LHCN-M2 (cell line): ENCODE results near the gene NPC1. TPM values are rescaled to one million over a fixed set of nuclear protein-coding genes. Genes with fewer than 3 reads are reported as not detected.

Source experiments
- DNase-seq: peaks from one replicate; pipeline ENCODE4 v3.0.0-alpha.2; 2012; ENCODE audit warnings: low read depth
- total RNA-seq: library from RNA; depleted of rRNA; stranded (reverse); fragments of >200 nt; gene quantifications from 2 replicates; pipeline ENCODE4 v1.2.3, GENCODE V29; 2014; rRNA removed

The NPC1 gene
- total RNA-seq, 1 experiment from 2014 or later: 71.8 TPM

DNA sequence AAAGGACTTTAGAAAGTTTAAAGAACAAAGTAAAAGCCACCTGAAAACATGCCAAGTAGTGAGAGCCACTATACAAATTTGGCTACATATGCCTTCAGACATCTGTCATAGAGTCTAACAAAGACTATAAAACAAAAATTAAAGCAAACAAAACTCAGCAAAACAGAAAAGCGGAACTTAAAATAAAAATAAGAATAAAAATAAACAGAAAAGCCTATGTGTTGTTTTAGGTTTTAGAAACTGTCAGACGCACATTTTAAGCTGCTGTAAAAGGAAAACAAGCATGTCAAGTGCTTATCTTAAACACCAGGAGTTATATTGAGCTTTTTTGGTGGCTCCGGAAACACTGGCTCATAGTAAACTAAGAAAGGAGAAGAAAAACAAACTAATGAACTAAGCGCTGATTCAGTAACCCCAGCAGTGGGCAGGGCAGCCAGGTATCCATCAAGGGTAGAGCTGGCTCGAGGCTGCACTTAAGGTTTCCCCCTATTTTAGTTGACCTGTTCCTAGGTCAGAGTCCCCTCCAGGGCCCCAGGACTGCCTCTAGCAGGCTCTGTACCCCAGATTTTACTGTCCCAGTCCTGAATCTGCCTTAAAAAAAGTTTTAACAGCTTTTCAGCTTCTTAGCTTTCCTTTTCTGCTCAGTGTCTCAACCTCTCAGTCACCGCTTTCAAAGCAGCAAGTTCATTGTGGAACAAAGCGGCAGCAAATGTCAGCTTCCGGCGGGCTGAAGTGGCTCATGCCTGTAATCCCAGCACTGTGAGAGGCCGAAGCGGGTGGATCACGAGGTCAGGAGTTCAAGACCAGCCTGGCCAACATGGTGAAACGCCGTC, 98.4 kb downstream of the NPC1 start:
- DNase-seq: no peak

DNA sequence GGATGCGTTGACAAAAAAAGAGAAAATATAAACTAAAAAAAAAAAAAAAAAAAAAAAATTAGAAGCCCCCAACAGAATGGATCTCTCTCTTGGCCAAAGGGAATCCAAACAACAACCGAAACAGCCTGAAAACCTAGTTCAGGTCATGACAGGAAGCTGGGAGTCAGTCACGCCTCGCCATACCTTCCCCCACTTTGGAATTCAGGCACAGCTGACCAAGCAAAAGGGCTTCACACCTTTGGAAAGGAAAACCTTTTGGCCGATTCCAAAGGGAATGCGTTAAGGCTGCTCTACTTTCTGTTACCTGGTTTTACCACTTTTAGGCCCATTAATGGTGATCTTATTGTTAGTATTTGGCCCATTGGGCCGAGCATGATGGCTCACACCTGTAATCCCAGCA, 100.9 kb downstream of the NPC1 start:
- no peak for DNase-seq

- no peak for DNase-seq
Observed at GRCh38 chr18:23484561-23485182, 101.6 kb downstream of the NPC1 start.

Other genes with a start within 250 kb of the NPC1 start
- gene RIOK3, start 133.2 kb downstream of the NPC1 start, total RNA-seq: 42.3 and 50.6 TPM in 2 replicates
- gene RMC1, start 83.0 kb downstream of the NPC1 start, total RNA-seq: 24.5 and 27.4 TPM in 2 replicates
- gene ANKRD29, start 76.4 kb upstream of the NPC1 start, total RNA-seq: 5.8 and 7.1 TPM in 2 replicates
- gene LAMA3, start 102.9 kb upstream of the NPC1 start, total RNA-seq: 3.3 and 4.2 TPM in 2 replicates